SH-SY5Y (cell line): ENCODE data around the gene SLC6A12.

Source experiments
- GATA2 ChIP-seq: IDR thresholded peaks from 2 replicates; pipeline ENCODE4 v1.6.1; 2011; ENCODE audit warnings: mild to moderate bottlenecking, low read depth, low read length
- GATA3 ChIP-seq: IDR thresholded peaks from 2 replicates; pipeline ENCODE4 v1.6.1; 2011; ENCODE audit warnings: low read depth, mild to moderate bottlenecking, low read length, moderate library complexity

DNA sequence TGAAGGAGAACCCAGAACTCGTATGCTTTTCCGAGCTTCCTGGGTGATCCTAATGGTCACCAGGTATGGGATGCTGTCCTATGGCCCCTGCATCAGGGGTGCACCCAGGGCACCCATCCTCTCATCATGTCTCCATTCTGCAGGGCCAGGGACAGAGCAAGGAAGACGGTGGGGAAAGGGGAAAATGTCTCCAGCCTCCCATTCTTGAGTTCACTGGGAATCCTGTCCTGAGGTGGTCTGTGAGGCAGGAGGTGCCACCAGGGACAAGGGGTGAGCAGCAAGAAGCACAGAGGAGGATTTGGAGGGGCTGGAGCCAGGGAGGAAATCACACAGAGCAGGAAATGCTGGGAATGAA, 14.9 kb upstream of the SLC6A12 start:
- TF ChIP-seq GATA2, result no peak
- TF ChIP-seq GATA3, result no peak
